DND-41 (cell line): ENCODE results near the gene PTMA.

Experiments used
- EZH2 ChIP-seq: IDR thresholded peaks from 3 replicates; pipeline ENCODE4 v1.6.1; 2012; ENCODE audit warnings: borderline replicate concordance, low read depth, mild to moderate bottlenecking, moderate library complexity, low read length, inconsistent platforms; ENCODE audit not compliant: severe bottlenecking
- TF ChIP-seq, protein P1 (sequence below): IDR thresholded peaks from 2 replicates; pipeline ENCODE4 v1.5.1; 2012; ENCODE audit warnings: borderline replicate concordance, low read length, moderate library complexity, mild to moderate bottlenecking; ENCODE audit not compliant: poor library complexity, severe bottlenecking; ENCODE audit errors: extremely low read depth

- TF ChIP-seq, protein P1, sequence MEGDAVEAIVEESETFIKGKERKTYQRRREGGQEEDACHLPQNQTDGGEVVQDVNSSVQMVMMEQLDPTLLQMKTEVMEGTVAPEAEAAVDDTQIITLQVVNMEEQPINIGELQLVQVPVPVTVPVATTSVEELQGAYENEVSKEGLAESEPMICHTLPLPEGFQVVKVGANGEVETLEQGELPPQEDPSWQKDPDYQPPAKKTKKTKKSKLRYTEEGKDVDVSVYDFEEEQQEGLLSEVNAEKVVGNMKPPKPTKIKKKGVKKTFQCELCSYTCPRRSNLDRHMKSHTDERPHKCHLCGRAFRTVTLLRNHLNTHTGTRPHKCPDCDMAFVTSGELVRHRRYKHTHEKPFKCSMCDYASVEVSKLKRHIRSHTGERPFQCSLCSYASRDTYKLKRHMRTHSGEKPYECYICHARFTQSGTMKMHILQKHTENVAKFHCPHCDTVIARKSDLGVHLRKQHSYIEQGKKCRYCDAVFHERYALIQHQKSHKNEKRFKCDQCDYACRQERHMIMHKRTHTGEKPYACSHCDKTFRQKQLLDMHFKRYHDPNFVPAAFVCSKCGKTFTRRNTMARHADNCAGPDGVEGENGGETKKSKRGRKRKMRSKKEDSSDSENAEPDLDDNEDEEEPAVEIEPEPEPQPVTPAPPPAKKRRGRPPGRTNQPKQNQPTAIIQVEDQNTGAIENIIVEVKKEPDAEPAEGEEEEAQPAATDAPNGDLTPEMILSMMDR: no peak
- TF ChIP-seq EZH2: no peak
Measured at GRCh38 chr2:231751042-231751815, 42.9 kb downstream of the PTMA start.
